Esophagus muscularis mucosa (tissue), 3 donors: ENCODE data around the gene TERT.

ENCODE experiments used
- CTCF ChIP-seq, 3 experiments: fragments of 200-600 bp in 2 of 3; fragments of 450-650 bp in 1 of 3; sonication (generic) in 2 of 3; IDR thresholded peaks; one replicate each; pipeline ENCODE4 v1.5.1; 2017 to 2019; ENCODE audit warnings: antibody characterized with exemption in 3 of 3, mild to moderate bottlenecking in 2 of 3, moderate library complexity in 1 of 3
- POLR2AphosphoS5 ChIP-seq, 2 donors: sonication (generic); formaldehyde crosslinking; IDR thresholded peaks; one replicate each; pipeline ENCODE4 v1.6.1; 2017; ENCODE audit warnings: antibody characterized with exemption in 2 of 2

DNA sequence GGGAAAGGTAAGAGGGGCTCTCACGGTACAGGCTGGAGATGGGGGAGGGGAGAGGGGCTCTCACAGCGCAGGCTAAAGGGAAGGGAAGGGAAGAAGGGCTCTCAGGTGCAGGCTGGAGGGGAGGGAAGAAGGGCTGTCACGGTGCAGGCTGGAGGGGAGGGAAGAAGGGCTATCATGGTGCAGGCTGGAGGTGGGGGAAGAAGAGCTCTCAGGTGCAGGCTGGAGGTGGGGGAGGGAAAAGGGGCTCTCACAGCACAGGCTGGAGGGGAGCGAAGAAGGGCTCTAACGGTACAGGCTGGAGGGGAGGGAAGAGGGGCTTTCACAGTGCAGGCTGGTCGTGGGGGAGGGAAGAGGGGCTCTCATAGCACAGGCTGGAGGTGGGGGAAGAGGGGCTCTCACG lies 65.0 kb downstream of the TERT start:
- TF ChIP-seq CTCF (IDR thresholded peaks at IDR 0.05) = no peak
- TF ChIP-seq POLR2AphosphoS5 (IDR thresholded peaks at IDR 0.05) = no peak
